Glomerular endothelial cell (primary cell): Measurements from ENCODE around the gene WDR37. TPM values are rescaled to one million over a fixed set of nuclear protein-coding genes. Genes with fewer than 3 reads are reported as not detected.

Source experiments
- DNase-seq: peaks from one replicate; pipeline ENCODE4 v3.0.0-alpha.2; 2011; ENCODE audit warnings: low read depth, low spot score; ENCODE audit errors: extremely low read depth
- total RNA-seq: library from RNA; depleted of rRNA; stranded (reverse); fragments of >200 nt; gene quantifications from 2 replicates; pipeline ENCODE4 v1.2.3, GENCODE V29; 2015

Gene WDR37
- total RNA-seq, 1 donor from 2014 or later: 18.6 TPM

DNA sequence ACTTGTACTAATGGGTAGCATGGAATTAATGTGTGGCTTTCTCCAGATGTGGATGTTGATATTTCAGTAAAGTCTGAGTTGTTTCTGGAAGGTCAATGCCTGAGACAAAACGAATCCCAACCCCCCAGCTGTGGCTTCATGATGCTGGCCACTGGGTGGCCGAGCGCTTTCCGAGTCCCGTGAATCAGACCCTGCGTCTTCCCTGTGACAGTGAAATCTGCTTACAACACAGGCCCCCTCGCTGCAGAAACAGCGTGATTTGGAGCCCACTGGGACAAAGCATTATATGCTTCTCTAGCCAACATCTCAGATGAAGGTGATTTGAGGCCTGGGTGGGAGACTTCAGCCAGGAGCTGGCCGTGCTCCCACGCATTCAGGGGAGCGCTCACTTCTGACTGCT, 124.7 kb downstream of the WDR37 start:
- no peak for DNase-seq

Other genes starting within 250 kb of the WDR37 start
- gene LARP4B, start 124.7 kb upstream of the WDR37 start, total RNA-seq: 34.0 and 65.3 TPM in 2 replicates
- gene GTPBP4, start 68.0 kb upstream of the WDR37 start, total RNA-seq: 34.9 and 40.1 TPM in 2 replicates
- not detected in 2 replicates for gene IDI2, start 30.5 kb upstream of the WDR37 start, total RNA-seq
- gene IDI1, start 7.3 kb upstream of the WDR37 start, total RNA-seq: 40.5 and 55.3 TPM in 2 replicates